Activated gamma-delta T cell treated with anti-CD3 and anti-CD28 coated beads, Interleukin-2, amount 50 U/mL, for 16 hours (primary cell): ENCODE results near the gene ZBTB32.

Source experiments
- DNase-seq: peaks from one replicate; pipeline ENCODE4 v3.0.0-alpha.2; 2020; ENCODE audit warnings: low read depth

The ZBTB32 gene

GRCh38 chr19:35695895-35696422 lies 8.4 kb upstream of the ZBTB32 start:
- DNase-seq = no peak

DNA sequence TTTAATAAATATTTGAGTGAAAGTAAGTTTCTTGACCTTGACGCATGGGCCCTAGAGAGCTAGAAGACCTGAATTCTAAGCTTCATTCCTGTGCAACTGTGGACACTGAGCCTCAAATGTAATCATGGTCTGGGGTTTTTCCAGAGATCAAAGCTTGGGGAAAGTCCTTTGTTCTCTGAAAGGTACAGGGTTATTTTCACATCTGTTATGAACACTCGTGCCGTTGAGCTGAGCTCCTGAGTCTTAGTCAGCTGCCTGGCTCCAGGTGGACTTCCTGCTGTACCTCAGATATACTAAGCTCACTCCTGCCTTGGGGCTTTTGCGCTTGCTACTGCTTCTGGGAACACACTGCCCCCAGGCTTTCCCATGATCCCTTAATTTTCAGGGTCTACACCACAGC lies 7.5 kb upstream of the ZBTB32 start:
- DNase-seq = no peak

DNA sequence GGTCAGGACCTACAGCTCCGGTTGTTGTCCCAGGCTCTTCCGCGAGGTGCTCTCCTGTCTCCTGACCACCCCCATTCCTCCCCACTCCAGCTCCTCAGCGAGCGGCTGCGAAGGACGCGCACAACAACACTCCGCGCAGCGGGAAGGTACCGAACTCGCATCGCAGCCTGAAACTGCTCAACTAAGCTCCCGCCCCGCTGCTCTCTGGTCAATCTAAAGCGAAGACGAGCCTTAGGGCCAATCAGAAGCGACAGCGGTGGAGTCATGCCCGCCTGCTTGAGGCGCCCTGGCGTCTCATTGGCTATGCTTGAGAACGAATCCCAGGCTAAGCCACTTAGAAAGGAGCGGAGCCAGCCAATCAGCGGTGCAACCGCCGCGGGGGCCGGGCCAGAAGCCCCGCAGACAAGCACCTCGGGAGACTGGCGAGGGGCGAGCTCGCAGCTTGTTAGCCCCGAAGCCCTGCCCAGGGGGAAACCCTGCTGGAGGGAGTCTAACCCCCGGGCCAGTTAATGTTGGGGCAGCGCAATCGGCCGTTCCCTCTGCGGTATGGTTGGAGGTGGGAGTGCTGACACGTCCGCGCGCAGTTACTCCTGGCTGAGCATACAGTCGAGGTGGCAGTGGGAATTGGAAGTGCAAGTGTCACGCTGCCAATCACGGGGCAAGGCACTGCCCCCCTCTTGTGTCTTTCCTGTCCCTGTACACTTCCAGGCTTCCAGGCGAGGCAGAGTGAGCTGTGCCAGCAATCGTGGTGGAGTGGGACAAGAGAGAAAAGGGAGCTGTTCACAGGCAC lies 1.9 kb upstream of the ZBTB32 start:
- DNase-seq = peak; percentile 84

DNA sequence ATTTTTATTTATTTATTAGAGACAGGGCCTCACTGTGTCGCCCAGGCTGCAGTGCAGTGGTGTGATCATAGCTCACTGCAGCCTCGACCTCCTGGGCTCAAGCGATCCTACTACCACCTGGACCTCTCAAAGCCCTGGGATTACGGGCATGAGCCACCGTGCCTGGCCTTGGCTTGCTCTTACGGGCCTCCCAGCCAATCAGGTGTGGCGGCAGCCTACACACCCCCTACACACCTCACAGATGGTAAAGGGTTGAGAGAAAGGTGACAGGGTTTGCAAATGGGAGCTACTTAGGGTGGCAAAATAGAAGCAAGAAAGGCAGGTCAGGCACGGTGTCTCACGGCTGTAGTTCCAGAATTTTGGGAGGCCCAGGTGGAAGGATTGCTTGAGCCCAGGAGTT lies 1.0 kb upstream of the ZBTB32 start:
- DNase-seq = no peak

GRCh38 chr19:35708391-35708790 lies 4.0 kb downstream of the ZBTB32 start:
- no peak for DNase-seq

GRCh38 chr19:35710784-35711723 lies 6.7 kb downstream of the ZBTB32 start:
- DNase-seq = peak; percentile 47

DNA sequence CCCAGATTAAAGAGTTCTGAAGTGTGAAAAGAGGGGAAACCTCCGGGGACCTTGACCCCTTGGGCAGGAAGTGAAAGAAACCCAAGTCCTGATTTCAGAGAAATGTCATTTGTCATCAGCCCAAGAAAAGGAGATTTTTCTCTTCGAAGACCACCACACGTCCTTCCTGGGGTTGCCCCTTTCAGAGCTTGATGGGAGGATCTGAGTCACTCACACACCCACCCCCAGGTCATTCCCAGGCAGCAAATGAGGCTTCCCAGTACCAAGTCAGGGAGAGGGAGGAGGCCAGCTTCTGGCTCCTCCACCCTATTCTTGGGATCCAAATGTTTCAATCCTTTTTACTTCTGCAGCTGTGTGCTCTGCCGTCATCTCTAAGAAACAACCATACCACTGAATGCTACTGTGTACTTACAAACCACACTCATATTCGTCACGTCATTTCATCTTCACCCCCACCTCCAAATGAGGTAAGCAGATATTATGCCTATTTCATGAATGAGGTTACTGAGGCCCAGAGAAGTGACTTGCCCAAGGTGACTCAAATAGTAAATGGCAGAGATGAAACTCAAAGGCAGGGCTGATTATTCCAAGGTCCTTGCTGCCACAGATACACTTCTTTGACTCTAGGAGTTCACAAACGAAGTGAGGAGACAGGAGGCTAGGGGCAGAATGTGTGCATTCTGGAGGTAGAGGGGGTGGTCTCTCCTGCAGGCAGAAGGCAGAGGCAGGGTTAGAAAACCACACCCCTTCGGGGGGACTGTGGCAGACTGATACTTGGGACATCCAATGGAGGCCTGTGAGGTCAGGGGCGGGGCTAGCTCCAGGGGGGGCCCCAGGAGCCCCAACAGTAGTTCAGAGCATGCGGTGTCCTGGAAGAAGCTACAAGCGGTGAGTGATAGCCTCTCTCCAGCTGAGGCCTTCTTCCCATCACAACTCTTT lies 8.5 kb downstream of the ZBTB32 start:
- no peak for DNase-seq

DNA sequence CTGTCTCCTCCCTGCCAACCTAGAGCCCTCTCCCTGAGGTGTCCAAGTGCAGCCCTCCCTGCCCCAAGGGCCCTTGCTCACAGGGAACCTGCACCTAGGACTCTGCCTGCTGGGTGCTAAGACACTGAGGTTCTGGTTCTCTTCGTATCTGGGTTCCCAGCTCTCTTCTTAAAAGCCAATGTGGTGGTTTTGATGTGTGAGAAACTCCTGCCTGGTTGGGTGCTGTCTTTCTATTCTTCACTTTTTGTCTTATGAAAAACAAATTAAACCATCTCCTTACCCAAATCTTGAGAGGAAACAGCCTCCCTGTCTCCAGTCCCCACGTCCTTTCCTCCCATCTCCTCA lies 9.1 kb downstream of the ZBTB32 start:
- DNase-seq = no peak

DNA sequence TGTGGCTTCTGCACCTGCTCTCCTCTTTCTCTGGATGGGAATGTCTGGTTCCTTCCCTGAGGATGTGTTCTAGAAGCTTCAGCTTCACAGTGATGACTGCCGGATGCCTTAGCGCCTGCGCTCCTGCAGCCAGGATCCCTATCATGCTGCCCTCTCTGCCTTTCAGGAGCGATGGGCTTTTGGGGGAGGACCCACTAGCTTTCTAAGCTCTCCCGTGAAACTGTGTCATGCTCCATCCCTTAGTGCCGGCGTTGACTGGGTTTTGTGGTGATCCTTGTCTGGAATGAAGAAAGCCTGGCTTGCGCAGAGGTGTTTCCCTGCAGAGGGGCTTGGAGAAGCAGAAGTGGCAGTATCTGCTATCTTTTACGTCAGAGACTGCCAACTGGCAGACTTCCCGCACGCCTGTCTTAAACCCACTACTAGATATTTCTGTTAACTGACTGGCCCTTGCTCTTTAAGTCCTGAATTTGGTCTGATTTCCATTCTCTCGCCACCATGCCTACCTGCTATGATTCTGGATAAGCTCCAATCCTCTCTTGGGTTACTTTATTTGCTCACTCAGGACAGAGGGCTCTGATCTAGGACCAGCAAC lies 9.6 kb downstream of the ZBTB32 start:
- no peak for DNase-seq

DNA sequence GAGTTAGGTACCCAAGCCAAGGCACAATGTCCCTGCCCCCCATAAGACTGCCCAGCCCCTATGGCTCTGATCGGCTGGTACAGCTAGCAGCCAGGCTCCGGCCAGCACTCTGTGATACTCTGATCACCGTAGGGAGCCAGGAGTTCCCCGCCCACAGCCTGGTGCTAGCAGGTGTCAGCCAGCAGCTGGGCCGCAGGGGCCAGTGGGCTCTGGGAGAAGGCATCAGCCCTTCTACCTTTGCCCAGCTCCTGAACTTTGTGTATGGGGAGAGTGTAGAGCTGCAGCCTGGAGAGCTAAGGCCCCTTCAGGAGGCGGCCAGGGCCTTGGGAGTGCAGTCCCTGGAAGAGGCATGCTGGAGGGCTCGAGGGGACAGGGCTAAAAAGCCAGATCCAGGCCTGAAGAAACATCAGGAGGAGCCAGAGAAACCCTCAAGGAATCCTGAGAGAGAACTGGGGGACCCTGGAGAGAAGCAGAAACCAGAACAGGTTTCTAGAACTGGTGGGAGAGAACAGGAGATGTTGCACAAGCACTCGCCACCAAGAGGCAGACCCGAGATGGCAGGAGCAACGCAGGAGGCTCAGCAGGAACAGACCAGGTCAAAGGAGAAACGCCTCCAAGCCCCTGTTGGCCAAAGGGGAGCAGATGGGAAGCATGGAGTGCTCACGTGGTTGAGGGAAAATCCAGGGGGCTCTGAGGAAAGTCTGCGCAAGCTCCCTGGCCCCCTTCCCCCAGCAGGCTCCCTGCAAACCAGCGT lies 10.4 kb downstream of the ZBTB32 start:
- no peak for DNase-seq

DNA sequence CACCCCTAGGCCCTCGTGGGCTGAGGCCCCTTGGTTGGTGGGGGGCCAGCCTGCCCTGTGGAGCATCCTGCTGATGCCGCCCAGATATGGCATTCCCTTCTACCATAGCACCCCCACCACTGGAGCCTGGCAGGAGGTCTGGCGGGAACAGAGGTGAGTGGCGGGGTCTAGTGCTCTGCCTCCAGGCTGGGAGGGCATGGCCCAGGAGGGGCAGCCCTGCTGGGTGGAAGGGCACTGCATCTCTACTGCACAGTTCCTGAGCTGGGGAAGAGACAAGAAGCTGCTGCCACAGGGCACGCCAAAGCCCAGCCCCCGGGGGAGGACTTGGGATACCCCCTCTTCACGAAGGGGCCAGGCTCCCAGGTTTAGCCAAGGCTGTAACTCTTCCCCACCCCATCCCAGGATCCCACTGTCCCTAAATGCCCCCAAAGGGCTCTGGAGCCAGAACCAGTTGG lies 11.0 kb downstream of the ZBTB32 start:
- no peak for DNase-seq

DNA sequence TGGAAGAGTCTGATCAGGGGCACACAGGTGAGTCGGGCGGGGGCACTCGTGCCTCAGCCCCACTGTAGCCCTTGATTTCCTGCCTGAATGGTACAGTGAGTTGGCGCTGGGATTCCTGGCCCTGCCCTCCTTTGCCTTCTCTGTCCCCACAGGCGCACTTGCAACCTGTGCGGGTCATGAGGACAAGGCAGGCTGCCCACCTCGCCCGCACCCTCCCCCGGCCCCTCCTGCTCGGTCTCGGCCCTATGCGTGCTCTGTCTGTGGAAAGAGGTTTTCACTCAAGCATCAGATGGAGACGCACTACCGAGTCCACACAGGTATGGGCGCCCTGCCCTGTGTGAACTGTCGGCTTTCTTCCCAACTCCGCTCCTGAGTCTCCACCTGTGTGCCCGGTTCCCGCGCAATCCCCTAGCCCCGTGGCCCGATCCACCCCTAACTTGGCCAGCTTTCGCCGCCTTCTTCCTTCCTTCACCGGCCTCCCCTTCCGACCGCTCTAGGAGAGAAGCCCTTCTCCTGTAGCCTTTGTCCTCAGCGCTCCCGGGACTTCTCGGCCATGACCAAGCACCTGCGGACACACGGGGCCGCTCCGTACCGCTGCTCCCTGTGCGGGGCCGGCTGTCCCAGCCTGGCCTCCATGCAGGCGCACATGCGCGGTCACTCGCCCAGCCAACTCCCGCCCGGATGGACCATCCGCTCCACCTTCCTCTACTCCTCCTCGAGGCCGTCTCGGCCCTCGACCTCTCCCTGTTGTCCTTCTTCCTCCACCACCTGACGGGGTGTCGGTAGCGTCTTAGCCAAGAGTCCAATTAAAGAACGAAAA lies 11.8 kb downstream of the ZBTB32 start:
- DNase-seq = no peak

GRCh38 chr19:35716801-35717664 lies 12.7 kb downstream of the ZBTB32 start:
- DNase-seq = peak; percentile 94

DNA sequence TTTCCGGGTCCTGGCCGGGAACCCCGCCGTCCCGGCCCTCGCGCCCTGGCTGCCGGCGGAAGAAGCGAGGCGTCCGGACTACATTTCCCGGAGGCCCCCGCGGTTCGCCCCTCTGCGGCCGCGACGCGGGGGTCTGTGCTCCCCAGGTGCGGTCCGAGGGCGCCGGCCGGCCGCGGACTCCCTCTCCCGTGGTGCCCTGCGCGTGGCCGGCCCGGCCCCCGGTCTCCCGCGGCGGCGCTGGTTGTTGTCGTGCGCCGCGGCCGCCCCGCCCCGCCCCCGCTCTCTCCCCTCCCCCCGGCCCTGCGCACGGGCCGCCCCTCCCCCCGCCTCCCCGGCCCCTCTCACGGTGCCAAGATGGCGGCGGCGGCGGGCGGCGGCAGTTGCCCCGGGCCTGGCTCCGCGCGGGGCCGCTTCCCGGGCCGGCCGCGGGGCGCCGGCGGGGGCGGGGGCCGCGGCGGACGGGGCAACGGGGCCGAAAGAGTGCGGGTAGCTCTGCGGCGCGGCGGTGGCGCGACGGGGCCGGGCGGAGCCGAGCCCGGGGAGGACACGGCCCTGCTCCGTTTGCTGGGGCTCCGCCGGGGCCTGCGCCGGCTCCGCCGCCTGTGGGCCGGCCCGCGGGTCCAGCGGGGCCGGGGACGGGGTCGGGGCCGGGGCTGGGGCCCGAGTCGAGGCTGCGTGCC lies 13.4 kb downstream of the ZBTB32 start, which contains the start of gene KMT2B:
KMT2B (plus strand) TSS at position 339 of the 680 bp plus-strand sequence; CDS start at position 355, 16 bp downstream.
- DNase-seq = no peak

GRCh38 chr19:35718345-35719041 lies 14.1 kb downstream of the ZBTB32 start:
- DNase-seq = peak; percentile 39

GRCh38 chr19:35719402-35720162 lies 15.2 kb downstream of the ZBTB32 start:
- DNase-seq = no peak

DNA sequence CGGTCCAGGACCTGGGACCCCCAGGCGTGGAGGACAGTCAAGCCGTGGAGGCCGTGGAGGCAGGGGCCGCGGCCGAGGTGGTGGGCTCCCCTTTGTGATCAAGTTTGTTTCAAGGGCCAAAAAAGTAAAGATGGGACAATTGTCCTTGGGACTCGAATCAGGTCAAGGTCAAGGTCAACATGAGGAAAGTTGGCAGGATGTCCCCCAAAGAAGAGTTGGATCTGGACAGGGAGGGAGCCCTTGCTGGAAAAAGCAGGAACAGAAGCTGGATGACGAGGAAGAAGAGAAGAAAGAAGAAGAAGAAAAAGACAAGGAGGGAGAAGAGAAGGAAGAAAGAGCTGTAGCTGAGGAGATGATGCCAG lies 15.8 kb downstream of the ZBTB32 start:
- no peak for DNase-seq
